HG03064 (cell line): ENCODE data around the gene ZNF438.

Experiments used
- ATAC-seq: cut with Tn5 transposase; IDR thresholded peaks from one replicate; pipeline ENCODE4 v1.9.1; 2021; ENCODE audit warnings: low read depth; ENCODE audit not compliant: unreplicated experiment

Gene ZNF438

GRCh38 chr10:30861221-30861620, 170.4 kb downstream of the ZNF438 start:
- ATAC-seq = no peak

DNA sequence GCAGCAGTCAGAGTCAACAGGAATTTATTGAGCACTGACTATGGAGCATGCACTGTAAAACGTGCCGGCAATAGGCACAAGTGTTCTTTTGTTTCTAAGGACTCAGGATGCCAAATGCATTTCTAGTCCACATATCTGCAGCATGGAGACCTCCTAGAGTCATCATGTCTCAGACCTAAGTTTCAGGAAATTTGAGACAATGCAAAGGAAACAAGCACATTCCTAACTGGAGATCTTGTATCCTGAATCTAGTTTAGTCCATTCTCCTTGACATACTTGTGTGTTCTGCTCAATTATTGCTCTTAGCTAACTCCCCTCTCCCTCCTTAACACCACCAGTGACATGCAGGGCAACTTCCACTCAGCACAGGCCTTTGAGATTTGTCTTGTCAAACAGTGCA, 173.2 kb downstream of the ZNF438 start:
- no peak for ATAC-seq

DNA sequence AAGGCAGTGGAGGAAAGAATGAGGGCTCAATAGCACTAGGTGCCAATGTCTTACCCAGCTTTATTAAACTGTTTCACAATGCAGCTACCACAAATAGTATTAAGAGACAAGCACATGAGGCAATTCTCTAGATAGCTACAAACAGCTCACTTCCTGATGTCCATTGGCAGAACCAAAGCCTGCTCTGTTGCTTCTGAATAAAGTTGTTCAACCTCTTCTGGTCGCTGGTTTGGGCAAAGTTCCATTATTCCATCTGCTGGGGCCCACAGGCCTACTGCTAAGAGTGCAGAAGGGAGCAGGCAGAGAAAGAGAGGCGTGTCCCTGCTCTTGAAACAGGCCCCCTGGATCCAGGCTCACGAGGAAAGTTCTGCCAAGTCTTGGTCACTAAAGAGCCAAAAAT, 173.9 kb downstream of the ZNF438 start:
- ATAC-seq = no peak

GRCh38 chr10:30855131-30855530, 176.5 kb downstream of the ZNF438 start:
- no peak for ATAC-seq

DNA sequence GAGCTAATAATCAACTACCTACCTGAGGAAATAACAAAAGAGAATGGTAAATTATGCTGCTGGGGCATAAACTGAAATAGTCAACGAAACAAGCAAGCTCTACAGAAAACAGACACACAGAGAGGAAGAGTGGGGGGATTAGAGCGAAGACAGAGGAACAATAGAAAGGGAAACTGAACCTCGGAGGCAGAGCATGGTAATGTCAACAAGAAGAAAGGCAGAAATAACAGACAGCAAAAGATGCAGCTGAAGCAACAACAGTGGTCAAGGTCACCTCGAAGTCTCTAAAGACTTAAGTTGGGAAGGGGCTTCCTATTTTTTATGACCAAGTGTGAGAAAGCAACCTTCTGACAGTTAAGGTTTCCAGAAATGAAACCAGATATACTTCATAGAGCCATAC, 177.0 kb downstream of the ZNF438 start:
- ATAC-seq = no peak

DNA sequence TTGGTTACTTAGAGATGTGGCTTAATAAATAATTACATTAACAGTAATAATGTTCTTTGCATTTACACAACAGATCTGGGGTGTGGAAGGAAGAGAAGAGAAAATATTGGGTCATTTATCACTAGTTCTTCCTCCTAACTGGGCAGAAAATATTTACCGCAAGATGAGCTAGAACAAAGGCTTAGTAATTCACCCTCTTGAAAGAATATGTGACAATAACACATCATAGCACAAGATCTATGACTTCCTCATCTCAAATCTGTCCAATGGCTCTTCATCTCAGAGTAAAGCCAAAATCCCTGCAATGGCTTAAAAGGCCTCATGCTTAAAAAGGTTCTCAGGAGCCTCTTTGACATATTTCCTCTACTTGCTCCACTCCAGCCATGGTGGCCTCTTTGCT, 178.6 kb downstream of the ZNF438 start:
- no peak for ATAC-seq

GRCh38 chr10:30850776-30851175, 180.9 kb downstream of the ZNF438 start:
- ATAC-seq = no peak

- ATAC-seq = no peak
These were observed 182.2 kb downstream of the ZNF438 start for GRCh38 chr10:30849231-30850035.

- ATAC-seq = no peak
These were observed 183.2 kb downstream of the ZNF438 start for GRCh38 chr10:30848396-30849032.

DNA sequence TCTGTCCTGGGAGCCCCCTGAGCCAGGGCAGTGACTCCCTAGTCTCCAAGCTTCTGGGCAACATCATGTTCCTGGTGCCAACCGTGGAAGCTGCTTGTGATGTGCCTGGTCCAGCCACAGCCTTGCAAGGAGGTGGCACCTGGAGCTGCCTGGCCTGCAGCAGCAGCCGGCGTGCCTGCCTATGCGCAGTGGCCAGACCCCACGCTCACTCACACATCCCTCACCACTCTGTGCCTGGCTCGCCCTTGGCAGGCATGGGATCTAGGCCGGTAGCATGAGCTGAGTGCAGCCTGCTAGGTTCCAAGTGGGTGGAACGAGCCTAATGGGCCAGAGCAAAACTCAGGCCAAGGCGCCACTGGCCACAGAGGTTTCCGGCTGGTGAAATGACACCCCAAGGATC, 184.0 kb downstream of the ZNF438 start:
- ATAC-seq = no peak

DNA sequence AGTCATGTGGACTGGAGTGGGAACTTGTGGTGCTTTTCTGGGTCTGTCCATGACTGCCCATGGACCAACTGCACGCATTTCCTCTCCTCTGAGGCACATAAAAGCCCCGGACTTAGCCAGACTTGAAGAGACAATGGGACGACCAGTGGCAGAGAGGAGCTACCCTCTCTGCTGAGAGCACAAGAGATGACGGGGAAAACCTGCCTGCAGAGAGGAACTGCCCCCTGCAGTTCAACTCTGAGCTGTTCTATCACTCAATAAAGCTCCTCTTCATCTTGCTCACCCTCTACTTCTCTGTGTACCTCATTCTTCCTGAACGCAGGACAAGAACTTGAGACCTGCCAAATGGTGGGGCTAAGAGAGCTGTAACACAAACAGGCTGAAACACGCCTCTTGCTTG, 184.5 kb downstream of the ZNF438 start:
- no peak for ATAC-seq

GRCh38 chr10:30846710-30847109, 185.0 kb downstream of the ZNF438 start:
- ATAC-seq = no peak

DNA sequence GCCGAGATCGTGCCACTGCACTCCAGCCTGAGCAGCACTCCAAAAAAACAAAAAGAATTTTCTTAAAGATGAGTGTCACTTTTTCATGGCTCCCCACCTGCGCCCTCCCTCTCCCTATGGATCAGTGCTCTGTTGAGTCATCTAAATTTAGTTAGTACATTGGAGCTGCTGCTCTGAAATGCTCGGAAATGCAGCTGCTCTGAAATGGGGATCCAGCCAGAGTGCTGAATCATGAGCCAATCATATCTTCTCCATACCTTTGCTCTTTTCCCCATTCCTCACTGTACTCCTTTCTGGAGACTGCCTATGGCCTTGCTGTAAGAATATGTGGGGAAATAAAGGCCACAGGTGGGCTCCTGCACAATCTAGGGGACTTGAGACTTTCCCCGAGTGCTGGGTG, 188.8 kb downstream of the ZNF438 start:
- no peak for ATAC-seq

- no peak for ATAC-seq
These were observed 189.5 kb downstream of the ZNF438 start for GRCh38 chr10:30842185-30842584.

DNA sequence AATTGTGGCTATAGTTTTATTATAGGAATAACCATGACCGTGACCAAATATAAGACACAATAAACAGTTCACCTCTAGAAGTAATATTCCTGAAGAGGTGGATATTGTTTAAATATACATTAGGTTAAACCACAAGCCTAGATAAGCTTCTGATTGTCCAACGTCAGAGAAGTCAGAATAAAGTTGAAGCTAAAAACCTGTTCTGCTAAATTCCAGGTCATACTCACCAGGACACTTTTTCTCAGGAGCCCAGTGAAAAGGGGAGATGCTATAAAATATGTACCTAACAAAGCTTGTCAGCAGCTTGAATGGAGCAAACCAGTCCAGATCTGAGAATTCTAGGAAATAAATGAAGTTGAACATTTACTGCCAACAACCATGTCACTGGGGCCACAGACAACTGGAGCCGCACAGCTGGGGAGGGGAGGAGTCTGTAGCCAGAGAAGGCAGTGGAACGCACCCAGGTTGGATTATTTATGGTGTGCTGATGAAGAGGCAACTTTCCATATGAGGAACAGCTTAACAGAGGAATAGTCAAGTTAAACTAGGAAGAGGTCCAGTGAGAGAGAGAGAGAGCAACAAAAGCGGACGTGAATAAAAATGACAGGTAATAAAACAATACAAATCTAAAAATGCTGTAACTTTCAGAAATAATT, 191.1 kb downstream of the ZNF438 start:
- ATAC-seq = no peak

DNA sequence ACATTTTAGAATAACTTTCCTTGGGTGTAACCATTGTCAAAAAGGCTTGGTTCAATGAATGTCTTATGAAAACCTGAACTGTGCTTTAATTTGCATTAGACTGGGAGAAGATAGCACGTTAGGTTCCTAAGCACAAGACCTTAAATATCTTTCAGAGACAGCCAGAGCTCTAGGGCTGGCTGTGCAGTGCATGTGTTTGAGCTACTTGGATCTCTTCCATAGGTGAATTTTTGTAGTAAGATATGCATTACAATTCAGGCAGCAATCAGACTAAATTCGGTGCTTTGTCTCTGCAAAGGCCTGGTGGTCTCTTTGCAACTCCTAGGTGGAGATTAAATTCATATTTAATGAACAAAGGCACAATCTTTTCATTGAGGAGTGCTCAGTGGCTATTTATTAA, 192.0 kb downstream of the ZNF438 start:
- no peak for ATAC-seq

DNA sequence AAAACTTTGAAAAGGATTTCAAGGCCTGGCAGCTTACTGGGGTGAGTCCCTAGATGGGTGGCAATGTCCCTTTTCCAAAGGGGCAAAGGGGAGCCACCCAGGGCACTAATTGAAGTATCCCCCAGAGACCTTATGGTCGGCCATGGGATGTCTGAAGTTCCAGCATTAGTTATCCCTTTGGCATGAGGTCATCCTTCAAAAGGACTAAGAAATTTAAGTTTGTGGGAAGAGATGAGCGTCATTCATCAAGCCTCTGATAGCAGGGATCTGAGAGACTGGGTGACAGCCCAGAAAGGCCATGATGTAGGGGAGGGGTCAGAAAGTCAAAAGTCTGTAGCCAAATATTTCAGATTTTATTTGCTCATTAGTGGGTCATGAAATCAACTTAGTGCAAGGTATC, 195.3 kb downstream of the ZNF438 start:
- ATAC-seq = no peak

- no peak for ATAC-seq
These were observed 196.5 kb downstream of the ZNF438 start for GRCh38 chr10:30835146-30835545.

GRCh38 chr10:30834651-30835050, 197.0 kb downstream of the ZNF438 start:
- ATAC-seq = no peak

GRCh38 chr10:30834153-30834552, 197.5 kb downstream of the ZNF438 start:
- ATAC-seq = no peak

GRCh38 chr10:30833628-30833970, 198.1 kb downstream of the ZNF438 start:
- ATAC-seq = no peak
